MM.1S (cell line): ENCODE measurements around the gene PRPS1.

Experiments
- CTCF ChIP-seq: fragments of 300-600 bp; sonication (generic); IDR thresholded peaks from 2 replicates; pipeline ENCODE4 v1.5.1; 2016; ENCODE audit warnings: antibody characterized with exemption, low read length, mixed read lengths
- EZH2 ChIP-seq: fragments of 300-600 bp; sonication (generic); optimal IDR thresholded peaks from 2 replicates; pipeline ENCODE3; 2017; ENCODE audit warnings: low read depth, mild to moderate bottlenecking, antibody characterized with exemption, low read length, mixed read lengths

- TF ChIP-seq CTCF (no peak), EZH2 (no peak)
These were observed 26.6 kb upstream of the PRPS1 start for GRCh38 chrX:107601759-107602158.
